ENCODE data around the gene SLC39A11. TPM values are rescaled to one million over a fixed set of nuclear protein-coding genes. Genes with fewer than 3 reads are reported as not detected.

SLC39A11 gene
- polyA plus RNA-seq, 1 donor from 2014 or later, result 8.0 TPM

GRCh38 chr17:73030995-73031394, 61.5 kb downstream of the SLC39A11 start:
- no peaks in the 10 kb centered on the region for H3K36me3 ChIP-seq (ENCODE audit: insufficient read depth, low read length)
- H3K9me3 ChIP-seq (ENCODE audit: low read length), result no peaks in the 10 kb centered on the region
- no peaks in the 10 kb centered on the region for H3K79me2 ChIP-seq (replicated peaks; ENCODE audit: insufficient read depth, low read length)
- no peaks in the 10 kb centered on the region for H4K20me1 ChIP-seq (ENCODE audit: insufficient read depth)
- TF ChIP-seq CTCF (IDR thresholded peaks at IDR 0.05; ENCODE audit: poor library complexity, severe bottlenecking) (no peak), REST (IDR thresholded peaks at IDR 0.05; ENCODE audit: borderline replicate concordance) (no peak), TAF1 (IDR thresholded peaks at IDR 0.05; ENCODE audit: low read depth) (no peak), RAD21 (conservative IDR thresholded peaks at IDR 0.05) (no peak), SMC3 (conservative IDR thresholded peaks at IDR 0.05; ENCODE audit: poor library complexity) (no peak), POLR2AphosphoS5 (IDR thresholded peaks at IDR 0.05) (no peak), MXI1 (conservative IDR thresholded peaks at IDR 0.05; ENCODE audit: poor library complexity, severe bottlenecking) (no peak)
- H3K4me3 ChIP-seq (ENCODE audit: low read length), result no peak overlapping the region
- H3K27ac ChIP-seq (ENCODE audit: low read length), result no peak overlapping the region
- no peak overlapping the region for H3K4me2 ChIP-seq (ENCODE audit: low read length)
- H3K9me2 ChIP-seq (ENCODE audit: insufficient read depth, low read length), result no peaks in the 10 kb centered on the region
- H2AFZ ChIP-seq (ENCODE audit: low read depth, low read length), result no peak overlapping the region
- no peak overlapping the region for H3K9ac ChIP-seq (ENCODE audit: low read length)
- no peaks in the 10 kb centered on the region for H3F3A ChIP-seq (ENCODE audit: insufficient read depth, low read length, poor library complexity, severe bottlenecking)
- H3K27me3 ChIP-seq (ENCODE audit: insufficient read depth, low read depth, low read length), result no peaks in the 10 kb centered on the region

GRCh38 chr17:73030501-73030921, 62.0 kb downstream of the SLC39A11 start:
- H3K27me3 ChIP-seq (ENCODE audit: insufficient read depth, low read depth, low read length), result no peaks in the 10 kb centered on the region
- no peaks in the 10 kb centered on the region for H3K9me3 ChIP-seq (ENCODE audit: low read length)
- H3K4me2 ChIP-seq (ENCODE audit: low read length), result no peak overlapping the region
- no peak overlapping the region for H2AFZ ChIP-seq (ENCODE audit: low read depth, low read length)
- no peak overlapping the region for H3K4me3 ChIP-seq (ENCODE audit: low read length)
- H3K27ac ChIP-seq (ENCODE audit: low read length), result no peak overlapping the region
- H4K20me1 ChIP-seq (ENCODE audit: insufficient read depth), result no peaks in the 10 kb centered on the region
- H3K79me2 ChIP-seq (replicated peaks; ENCODE audit: insufficient read depth, low read length), result no peaks in the 10 kb centered on the region
- no peak overlapping the region for H3K9ac ChIP-seq (ENCODE audit: low read length)
- TF ChIP-seq TAF1 (IDR thresholded peaks at IDR 0.05; ENCODE audit: low read depth) (no peak), MXI1 (conservative IDR thresholded peaks at IDR 0.05; ENCODE audit: poor library complexity, severe bottlenecking) (no peak), RAD21 (conservative IDR thresholded peaks at IDR 0.05) (no peak), SMC3 (conservative IDR thresholded peaks at IDR 0.05; ENCODE audit: poor library complexity) (no peak), POLR2AphosphoS5 (IDR thresholded peaks at IDR 0.05) (no peak), EZH2 (IDR thresholded peaks at IDR 0.05; ENCODE audit: borderline replicate concordance, insufficient read depth, low read length, poor library complexity, severe bottlenecking) (no peak), EP300 (conservative IDR thresholded peaks at IDR 0.05; ENCODE audit: poor library complexity, severe bottlenecking) (no peak), CTCF (IDR thresholded peaks at IDR 0.05; ENCODE audit: poor library complexity, severe bottlenecking) (no peak), REST (IDR thresholded peaks at IDR 0.05; ENCODE audit: borderline replicate concordance) (no peak)
- H3F3A ChIP-seq (ENCODE audit: insufficient read depth, low read length, poor library complexity, severe bottlenecking), result no peaks in the 10 kb centered on the region
- H3K36me3 ChIP-seq (ENCODE audit: insufficient read depth, low read length), result no peaks in the 10 kb centered on the region
- H3K9me2 ChIP-seq (ENCODE audit: insufficient read depth, low read length), result no peaks in the 10 kb centered on the region
